NCI-H774 (cell line): ENCODE measurements around the gene AZIN2.
"Not testable (repeated sequence)": the region's sequence is repeated elsewhere in the genome, so short reads cannot be mapped to it uniquely, and the experiment has no call there.

Experiments used
- DNase-seq: peaks from one replicate; lab custom pipeline; 2025; lab: John Stamatoyannopoulos, UW

AZIN2 gene

DNA sequence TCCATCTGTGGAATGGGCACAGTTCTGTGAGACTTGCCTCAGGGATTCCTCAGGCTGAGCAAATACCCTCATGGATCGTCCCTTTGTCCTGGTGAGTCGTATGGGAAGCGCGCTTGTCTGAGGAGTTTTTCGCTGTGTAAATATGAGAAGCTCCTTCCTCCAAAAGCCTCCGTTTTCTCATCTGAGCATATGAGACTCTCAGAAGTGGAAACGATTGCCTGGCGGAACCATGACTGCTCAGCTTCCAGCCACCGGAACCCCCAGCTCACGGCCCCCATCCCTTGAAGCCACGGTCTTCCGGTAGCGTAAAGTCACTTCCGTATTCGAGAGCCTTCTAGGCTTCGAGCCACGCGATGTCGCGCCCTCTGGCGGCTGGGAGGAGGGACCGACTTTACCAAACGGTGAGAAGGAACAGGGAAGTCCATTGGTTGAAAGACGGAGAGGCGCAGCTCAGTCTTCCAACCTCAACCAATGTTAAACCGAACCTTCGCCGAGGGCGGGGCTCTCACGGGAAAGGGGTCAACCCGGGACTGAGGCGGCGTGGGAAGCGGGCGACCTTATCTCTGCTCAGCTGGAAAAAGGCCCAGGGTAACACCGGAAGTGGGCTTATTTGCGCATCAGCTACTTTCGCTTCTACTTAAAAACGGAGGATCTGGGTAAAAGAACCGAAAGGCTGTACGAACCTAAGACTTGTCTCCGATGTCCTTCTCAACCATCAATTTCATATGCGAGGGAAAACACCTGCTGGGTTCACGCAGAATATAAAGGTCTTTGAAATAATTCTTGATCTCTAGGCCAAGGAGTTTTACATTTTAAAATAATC is 46.3 kb downstream of the AZIN2 start:
- DNase-seq = peak; percentile 99

DNA sequence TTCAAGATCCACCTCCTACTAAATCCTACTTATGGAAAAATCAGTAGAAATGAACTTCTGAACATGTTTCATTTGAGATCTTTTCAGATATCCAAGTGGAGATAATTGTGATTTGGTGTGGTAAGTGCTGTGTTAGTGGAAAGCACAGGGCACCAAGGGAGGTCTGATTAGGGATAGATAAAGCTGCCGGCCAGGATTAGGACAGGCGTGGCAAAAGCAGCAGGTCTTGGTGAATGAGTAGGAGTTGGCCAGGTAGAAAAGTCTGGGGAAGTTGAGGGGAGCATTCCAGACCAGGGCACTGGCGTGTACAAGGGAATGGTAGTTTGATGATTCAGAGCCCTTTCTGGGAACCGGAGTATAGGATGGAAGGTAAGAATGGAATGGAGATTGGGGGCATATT is 47.8 kb downstream of the AZIN2 start:
- no peak for DNase-seq

DNA sequence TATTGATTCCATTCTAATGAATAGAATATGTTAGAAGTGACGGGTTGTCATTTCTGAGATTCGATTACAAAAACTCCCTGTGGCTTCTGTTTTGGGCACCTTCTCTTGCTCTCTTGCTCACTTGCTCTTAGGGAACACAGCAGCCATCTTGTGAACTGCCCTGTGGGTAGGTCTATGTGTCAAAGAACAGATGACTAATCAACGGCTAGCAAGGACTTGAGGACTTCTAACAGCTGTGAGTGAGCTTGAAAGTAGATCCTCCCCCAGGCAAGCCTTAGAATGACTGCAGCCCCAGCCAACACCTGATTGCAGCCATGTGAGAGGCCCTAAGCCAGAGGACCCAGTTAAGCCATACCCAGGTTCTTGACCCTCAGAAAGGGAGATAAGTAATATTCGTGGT is 49.3 kb downstream of the AZIN2 start:
- DNase-seq = no peak

DNA sequence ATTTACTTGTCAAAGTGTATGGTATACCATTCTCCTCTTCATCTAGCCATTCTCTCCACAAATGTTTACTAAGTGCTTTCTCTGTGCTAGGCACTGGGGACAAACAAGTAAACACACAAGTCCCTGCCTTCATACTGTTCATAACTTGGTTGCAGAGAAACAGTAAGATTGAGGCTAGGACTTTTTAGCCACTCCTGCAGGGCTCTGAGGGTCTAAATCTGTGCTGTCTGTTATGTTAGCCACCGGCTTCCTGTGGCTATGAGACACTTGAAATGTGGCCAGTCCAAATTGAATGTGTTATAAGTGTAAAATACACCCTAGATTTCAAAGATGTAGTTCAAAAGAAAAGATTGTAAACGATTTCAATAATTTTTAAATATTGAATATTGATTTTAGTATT is 50.2 kb downstream of the AZIN2 start:
- DNase-seq = no peak

DNA sequence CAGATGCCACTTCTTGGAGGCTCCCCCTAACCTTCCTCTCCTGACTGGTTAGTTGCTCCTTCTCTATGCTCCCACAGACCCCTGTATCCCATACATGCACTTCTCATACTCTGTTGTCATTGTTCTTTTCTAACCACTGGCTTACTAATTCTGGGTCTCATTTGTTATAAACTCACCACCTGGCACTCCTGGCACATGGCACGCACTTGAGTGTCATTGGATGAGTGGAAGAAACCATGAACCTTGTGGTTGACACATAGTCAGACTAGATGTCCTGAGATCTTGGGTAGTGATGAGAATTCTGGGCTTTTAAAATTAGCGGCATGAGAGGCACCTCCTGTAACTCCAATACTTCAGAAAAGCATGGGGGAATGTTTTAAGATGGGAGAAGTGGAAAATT is 51.6 kb downstream of the AZIN2 start:
- DNase-seq = no peak

DNA sequence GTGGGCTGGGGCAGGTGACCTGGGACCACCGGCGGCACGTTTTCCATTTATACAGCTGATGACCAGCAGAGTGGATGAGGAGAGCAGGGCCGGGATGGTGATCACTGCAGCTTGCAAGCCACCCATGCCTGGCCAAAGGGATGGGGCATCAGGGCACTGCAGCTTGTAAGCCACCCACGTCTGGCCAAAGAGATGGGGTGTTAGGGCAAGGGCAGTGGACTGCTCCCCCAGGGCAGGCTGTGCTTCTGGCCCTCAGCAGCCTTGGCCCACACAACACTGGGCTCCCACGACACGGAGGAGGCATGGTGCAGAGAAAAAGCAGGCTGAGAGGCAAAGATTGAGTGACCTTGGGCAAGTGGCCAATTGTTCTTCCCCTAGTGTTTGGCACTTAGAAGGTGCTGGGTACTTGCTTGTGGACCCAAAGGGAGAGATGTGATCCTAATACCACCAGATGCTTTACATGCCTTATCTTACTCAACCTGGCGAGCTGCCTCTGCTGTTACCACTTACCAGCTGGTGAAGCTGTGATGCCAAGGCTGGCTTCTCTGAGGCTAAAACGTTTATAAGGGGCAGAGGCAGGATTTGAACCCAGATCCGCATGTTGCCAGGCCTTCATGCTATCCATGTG is 52.6 kb downstream of the AZIN2 start:
- no peak for DNase-seq

DNA sequence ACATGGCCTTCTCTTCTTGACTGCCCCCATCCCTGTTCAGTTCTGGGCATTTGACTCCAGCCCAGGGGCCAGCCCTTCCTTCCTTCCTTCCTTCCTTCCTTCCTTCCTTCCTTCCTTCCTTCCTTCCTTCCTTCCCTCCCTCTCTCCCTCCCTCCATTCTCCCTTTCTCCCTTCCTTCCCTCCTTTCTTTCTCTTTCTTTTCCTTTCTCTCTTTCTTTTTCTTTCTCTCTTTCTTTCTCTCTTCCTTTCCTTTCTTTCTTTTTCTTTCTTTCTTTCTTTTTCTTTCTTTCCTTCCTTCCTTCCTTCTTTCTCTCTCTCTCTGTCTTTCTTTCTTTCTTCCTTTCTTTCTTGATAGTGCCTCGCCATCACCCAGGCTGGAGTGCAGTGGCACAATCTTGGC is 55.1 kb downstream of the AZIN2 start:
- DNase-seq = not testable (repeated sequence)

DNA sequence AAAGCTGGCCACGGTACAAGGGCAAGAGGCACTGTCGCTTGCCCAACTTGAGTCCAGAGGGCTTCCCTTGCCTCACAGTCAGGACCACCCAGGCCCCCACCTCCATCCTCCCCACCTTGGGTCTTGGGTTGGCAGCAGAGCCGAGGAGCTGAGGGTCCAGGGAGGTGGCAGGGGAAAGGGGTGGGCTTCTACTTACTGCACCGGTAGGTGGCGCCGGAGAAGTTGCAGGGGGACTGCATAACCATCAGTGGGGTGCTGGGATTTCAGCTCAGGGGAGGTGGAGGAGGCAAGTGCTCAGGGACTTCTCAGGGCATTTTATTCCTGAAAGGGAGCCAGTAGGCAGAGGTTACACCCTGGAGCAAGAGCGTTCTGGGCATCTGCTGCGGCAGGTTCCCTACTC is 56.8 kb downstream of the AZIN2 start:
- no peak for DNase-seq

DNA sequence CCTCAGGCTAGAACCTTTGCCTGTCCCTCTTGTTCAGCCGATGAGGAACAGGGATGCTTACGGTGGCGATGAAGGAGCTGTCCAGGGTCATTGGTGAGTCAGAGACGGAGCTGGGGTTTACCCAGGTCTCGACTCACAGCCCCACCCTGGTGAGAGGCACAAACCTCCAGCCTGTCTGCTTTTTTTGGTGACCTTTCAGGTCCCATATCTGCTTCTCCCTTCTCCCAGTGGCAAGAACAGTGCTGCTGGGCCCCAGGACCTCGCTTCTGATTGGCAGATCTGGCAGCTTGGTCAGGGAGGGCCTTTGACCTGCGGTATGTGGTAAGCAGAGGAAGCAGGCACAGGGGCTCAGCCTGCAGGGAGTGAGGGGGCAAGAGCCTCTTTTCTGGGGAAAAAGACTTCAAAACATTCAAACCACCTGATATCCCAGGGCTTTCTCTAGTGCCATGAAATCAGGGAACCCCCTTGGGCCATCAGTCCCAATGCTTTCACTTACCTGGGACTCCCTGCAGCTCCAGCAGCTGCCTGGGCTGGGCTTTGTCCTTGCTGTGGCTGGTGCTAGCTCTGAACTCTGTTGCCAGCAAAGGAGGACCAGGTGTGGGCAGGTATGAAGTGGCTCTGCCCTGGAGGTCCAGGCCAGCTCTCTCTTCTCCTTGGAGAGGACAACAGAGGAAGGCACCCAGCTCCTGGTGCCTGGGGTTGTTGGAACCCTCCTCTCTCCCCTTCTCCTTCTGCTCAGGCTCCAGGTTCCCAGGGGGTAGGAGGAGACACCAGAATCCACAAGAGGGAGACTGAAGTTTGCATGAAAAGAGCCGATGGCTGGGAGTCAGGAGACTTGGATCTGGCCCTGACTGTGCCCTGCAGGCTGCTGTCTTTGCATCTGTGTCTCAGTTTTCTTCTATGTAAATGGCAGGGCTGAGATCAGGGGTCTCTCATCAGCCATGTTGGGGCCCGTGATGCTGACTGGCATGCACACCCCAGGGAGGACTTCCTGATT is 59.5 kb downstream of the AZIN2 start:
- DNase-seq = no peak

DNA sequence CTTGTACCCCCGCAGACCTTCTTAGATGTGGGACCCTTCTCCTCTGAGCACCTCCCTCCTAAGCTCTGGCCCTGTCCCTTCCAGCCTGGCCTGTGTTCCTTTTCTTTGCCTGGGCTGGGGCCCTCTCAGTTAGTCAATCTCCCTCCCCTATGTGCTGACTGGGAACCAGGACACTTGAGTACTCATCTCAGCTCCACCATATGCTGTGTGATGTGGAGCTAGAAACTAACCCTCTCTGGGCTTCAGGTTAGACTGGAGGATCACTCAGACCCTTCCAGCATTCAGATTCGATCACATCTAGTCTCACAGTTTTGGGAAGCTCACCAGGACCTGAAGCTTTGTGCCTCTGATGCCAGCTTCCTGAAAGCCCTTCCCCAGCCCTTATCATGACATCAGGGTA is 60.3 kb downstream of the AZIN2 start:
- no peak for DNase-seq

DNA sequence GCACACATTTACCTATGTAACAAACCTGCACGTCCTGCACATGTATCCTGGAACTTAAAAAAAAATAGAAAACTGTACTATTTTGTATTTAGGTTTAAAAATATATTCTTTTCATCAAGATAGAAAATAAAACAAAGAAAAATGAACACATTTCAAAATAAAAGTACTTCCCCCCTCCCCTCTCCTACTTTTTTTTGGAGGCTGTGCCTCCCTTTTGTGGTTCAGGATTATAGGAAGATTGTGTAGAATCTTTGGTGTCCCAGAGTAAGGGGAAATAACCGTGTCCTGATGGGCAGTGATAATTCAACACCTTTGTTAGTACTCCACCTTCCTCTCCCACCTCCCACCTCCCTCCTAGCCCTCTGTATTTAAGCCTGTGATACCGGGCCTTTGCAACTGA is 60.8 kb downstream of the AZIN2 start:
- DNase-seq = no peak

DNA sequence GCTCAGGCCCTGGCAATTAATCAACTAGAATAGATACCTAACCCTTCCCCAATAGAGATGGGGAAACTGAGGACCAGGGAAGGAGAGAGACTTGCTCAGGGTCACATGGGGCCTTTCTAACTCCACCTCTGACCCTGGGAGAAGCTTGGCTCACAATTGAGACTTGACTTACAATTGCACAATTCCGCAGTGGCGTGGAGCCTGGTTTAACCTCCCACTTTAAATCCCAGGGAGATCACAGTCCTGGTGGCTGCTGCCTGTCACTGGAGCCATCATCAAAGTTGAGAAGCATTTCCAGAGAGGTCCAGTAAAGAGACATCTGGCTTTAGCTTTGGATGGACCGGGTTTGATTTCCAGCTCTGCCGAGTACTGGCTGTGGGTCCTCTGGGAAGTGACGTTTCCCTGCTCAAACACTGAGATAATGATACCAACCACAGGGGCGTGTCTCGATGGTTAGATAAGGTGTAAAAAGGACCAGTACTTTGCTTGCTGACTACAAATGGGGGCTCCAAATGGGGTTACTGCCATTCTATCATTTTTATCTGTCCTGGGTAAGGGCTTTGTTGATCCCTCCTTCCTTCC is 61.6 kb downstream of the AZIN2 start:
- no peak for DNase-seq

DNA sequence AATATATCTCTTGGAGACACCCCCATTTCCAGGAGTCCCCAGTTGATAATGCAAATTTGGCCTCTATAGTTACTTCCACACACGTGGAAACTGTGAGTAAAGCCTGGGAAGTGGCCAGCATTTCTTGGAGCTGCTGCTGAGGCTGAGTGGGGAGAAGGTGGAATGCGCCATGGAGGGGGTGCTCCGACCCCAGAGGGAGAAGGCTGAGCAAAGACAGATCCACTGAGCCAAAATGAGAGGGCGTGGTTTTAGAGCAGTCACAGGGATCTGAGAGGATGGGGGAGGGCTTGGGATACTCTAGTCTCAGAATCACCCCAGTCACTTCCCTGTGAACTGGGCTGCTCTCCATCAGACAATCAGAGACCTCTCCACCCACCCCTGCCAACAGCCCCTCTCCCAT is 62.2 kb downstream of the AZIN2 start:
- no peak for DNase-seq

DNA sequence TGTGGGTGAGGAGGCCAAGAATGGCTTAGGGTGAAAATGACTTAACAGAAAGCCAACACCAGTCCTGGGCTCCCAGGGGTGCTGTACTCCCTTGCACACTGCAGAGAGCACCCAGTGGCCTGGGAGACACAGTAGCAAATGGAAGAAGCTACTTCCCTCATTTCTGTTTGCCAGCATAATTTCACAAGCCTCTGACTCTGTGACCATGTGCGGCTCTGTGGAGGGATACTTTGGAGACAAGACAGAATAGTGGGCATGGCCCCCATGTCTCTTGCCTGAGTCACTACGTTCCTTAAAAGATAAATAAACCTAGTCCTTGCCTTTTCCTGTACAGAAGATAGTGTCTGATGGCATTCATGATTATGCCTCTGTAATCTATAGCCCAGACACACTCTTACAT is 62.7 kb downstream of the AZIN2 start:
- DNase-seq = no peak

DNA sequence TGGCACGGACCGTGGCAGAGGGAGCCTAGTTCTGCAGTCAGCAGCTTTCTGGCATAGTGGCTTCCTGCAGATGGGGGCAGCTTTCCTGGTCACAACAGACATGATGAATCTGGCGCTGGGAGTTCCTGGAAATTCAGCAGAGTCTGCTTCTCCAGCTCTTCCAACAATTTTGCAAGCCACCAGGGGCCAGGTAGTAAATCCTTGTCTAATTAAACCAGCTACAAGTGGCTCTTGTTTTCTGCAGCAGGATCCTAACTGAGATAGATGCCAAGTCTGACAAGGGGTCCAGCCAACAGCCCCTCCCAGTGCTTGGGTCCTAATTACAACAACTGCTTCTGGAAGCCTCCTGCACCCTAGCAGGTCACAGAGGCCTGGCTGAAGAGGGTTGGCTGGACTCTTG is 65.0 kb downstream of the AZIN2 start:
- DNase-seq = no peak

DNA sequence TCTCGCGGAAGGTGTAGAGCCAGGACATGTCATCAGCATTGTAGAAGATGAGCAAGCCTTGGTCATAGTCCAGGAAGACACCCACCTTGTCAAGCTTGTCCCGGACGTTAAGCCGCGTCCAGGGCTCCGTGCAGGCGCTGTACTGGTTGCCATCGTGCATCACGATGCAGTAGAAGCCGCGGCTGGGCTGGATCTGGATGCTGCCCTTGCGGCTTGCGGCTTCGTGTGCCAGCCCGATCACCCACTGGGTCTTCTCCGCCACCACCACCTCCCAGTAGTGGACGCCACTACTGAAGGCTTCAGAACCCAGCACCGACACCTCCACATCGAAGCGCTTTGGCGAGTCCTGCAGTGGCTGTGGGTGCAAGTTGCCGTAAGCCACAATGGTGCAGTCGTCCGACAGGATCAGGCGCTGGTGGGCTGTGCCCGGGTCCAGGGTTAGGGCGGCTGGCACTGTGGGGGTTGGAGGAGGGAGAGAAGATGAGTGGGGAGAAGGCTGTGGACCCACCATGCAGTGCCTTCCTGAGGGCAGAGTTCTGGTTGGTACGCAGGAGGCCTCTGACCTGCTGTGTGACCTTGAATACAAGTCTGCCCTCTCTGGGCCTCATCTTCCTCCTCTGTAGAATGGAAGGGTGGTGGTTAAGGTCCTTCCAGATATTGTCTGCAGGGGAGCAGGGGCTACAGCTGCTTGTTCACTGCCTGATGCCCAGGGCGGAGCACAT is 66.5 kb downstream of the AZIN2 start:
- no peak for DNase-seq

DNA sequence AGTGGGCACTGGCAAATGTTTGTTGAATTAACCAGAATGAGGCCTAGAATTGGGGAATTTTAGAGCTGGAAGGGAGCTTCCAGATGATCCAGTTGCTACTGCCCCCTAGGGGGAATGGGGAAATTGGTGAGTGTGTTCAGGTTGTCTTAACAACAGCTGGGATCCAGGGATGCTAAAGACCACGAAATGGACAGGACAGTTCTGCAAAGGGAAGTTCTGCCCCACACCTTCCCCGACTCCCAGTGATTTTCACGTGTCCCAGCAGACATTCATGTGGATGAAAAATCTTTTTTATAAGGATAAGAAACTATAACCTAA is 67.0 kb downstream of the AZIN2 start:
- DNase-seq = no peak

DNA sequence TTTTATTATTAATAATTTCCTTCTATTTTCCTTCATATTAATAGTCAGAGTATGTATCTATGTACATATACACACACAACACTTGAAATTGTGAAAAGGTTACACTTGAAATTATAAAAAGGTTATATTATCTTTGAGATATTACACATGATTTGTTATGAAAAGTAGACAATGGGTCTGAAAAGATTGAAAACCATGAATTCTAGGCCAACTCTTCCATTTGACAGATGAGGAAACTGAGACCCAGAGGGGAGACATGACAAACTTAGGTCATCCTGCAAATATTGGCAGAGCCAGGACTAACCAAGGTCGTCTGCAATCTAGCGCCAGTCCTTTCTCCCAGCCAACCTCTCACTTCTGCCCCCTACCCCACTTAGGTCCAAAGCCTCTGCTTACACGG is 67.7 kb downstream of the AZIN2 start:
- DNase-seq = no peak

DNA sequence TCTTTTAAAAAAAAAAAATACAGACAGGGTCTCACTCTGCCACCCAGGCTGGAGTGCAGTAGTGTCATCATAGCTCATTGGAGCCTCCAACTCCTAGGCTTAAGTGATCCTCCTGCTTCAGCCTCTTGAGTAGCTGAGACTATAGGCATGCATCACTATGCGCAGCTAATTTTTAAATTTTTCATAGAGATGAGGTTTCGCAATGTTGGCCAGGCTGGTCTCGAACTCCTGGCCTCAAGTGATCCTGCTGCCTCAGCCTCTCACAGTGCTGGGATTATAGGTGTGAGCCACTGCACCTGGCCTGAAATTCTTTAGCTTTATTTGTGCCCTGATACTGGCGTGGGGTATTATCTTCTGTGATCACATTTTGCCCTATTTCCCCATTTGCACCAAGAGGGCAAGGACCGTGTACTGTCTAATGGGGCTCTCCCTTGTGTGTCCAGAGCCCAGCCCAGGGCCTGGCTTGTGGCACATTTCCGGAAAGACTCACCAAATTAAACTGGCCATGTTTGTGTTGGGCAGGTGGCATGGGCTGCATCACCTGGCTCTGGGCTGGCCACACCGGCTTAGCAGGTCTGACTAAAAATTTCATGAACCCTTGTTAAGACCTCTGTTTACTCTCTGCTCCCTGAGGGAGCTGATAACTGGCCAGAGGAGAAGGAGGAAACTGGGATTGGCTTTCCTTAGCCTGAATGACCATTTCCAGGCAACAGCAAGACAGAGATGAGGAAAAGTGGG is 68.7 kb downstream of the AZIN2 start:
- peak; percentile 65 for DNase-seq

DNA sequence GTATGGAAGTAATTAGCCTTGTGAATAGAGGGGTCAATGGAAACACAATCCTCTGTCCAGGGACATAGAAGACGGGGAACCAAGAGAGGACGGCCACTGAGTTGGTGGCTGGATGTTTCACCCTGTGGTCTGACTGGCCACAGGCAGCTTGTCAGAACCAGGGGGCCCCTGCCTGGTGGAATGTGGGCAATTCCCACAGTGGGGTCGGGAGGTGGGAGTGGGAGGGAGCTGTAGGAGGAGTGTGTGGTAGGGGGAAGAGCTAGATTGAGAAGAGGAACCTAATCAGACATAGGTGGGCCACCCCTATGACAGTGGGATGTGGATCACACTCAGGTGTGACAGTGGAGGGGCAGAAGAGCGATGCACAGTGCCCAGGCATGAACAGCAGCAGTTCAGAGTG is 69.6 kb downstream of the AZIN2 start:
- DNase-seq = no peak

DNA sequence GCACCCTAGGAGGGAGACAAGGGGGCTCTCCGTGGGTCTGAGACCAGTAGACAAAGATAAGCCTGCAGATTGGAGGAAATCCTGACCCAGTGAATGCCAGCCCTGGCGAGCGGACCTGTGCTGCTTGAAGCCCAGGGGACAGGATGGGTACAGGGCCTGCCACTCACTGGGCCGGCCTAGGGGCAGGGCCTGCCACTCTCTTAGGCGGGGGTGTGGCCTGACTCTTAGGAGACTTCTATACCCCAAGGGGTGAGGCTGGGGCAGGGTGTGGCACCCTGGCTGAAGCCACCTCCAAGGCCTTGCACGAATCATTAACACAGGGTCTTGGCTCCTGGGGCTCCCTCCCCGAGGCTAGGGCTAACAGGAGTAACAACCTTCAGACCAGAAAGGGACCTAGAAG is 70.2 kb downstream of the AZIN2 start:
- DNase-seq = no peak
